Amniotic epithelial cell (primary cell): ENCODE measurements around the gene PLA2G2C.

ENCODE experiments used
- DNase-seq: peaks from one replicate; pipeline ENCODE4 v3.0.0-alpha.2; 2010; ENCODE audit warnings: low read depth

The PLA2G2C gene

DNA sequence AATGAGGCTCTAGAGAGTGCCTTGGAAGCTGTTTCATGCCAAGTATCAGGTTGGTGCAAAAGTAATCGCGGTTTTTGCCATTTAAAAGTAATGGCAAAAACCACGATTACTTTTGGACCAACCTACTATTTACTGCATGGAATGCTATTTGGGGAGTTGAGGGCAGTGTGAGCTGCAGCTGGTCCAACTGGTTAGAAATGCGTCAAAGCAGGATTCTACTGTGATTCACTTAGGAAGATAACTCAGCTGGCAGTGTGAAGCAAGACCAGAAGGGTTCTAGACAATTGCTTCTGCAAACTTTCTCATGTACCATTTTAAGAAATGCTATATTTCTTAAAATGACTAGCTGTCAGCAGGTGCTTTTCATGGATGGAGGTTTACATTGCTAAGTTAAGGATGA lies 21.2 kb upstream of the PLA2G2C start:
- peak; percentile 69 for DNase-seq

- no peak for DNase-seq
Observed at GRCh38 chr1:20202166-20202565, 15.8 kb upstream of the PLA2G2C start.

DNA sequence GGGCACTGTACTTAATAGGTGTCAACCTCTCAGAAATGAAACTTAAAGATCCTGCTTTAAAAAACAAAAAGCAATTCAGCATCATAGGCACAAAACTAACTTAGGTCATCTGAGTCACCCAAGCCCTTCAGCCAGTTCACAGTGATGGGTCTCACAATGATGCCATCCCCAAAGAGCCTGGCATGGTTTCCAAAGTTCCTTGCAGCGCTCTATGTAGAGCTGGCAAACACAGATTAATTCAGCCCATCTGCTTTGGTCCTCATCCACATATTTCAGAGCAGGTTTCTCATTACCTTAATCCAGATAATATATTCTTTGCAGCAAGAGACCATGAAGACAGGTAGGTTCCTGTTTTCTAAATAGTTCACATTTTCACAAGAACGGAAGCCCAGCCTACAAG lies 14.6 kb upstream of the PLA2G2C start:
- DNase-seq = no peak

DNA sequence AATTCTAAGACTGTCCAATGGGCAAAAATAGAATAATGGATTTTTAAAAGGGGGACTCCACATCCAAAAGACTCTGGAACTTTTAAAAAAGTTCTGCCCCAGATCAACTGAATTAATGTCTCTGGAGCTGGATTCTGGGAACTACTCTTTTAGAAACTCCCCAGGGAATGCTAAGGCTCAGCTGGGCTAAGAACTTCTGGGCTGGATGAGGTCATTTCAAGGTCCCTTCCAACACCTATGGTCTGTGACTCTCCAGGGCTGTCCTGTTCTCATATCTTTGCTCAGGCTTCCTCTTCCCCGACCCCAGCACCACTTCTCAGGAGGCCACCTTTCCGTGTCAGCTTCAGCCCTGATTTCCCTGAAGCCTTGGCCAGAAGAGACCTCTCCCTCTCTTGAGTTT lies 13.5 kb upstream of the PLA2G2C start:
- DNase-seq = no peak

GRCh38 chr1:20199403-20199802 lies 13.1 kb upstream of the PLA2G2C start:
- no peak for DNase-seq

GRCh38 chr1:20198918-20199317 lies 12.6 kb upstream of the PLA2G2C start:
- DNase-seq = no peak

- DNase-seq = no peak
Observed at GRCh38 chr1:20198296-20198695, 12.0 kb upstream of the PLA2G2C start.

- no peak for DNase-seq
Observed at GRCh38 chr1:20197329-20197791, 11.0 kb upstream of the PLA2G2C start.

- DNase-seq = no peak
Observed at GRCh38 chr1:20195462-20195780, 9.1 kb upstream of the PLA2G2C start.

DNA sequence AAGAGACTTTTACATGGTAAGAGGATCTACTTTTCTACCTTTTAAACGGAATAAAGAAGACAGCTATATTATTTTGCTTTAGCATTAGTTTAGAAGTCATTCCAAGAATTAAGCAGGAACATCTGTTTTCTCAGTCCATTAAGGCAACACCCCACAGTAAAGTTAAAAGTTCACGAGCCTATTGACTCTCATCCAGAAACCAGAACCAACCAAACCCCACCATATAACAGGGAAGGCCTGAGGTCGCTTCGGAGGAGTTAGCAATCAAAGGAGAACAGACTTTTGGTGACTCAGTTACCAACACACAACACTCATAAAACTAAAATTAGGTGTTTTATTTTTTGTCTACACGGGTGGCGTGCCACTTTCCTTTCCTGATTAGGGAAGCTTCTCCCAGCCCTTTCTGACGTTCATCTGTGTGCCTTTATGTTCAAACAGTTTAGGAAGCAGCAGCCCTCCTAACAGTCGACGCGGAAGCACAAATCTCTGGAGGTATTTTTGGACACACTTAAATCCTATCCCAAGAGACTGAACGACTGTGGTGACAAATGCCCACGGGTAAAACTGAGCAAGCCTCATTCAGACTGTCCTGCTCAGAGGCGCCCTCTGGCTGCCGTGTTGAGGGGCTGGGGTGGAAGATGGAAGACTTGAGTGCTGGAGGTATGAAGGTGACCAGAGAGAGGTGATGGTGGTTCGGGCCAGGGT lies 8.6 kb upstream of the PLA2G2C start:
- DNase-seq = peak; percentile 30

DNA sequence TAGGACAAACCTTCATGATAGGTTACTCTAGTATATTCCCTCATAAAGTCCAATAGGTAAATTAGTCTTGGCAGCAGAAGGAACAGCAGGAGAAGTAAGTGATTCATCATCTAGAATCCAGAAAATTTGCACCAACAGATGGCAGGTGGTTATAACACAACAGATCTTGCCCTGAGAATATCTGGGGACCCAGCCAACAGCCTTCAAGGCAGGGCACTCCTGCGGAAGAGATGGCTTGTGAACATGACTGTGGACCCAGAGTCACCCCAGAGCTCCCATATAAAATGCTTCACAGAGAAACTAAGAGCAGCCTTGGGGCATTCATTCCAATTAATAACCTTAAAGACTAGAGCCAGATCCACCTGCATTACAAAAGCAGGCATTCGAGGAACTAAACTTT lies 7.9 kb upstream of the PLA2G2C start:
- DNase-seq = no peak

- no peak for DNase-seq
Observed at GRCh38 chr1:20192871-20193411, 6.6 kb upstream of the PLA2G2C start.

DNA sequence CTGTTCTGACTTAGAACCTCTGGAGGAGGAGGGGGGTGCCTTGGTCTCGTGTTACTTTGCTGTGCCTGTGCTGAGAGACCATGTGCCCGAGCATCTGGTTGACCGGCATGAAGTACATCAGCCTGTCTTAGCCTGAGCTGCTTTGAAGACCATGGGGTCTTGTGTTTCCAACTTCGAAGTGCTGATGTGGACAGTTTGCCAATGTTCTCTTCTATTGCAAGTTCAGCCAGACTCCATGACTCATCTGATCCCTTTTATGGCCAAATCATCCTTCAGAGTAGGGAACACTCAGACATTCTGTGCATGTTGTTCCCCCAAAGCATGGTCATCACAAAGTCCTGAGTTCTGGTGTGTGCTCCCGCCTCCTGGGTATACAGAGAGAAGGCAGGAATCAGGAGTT lies 6.0 kb upstream of the PLA2G2C start:
- DNase-seq = peak; percentile 60

DNA sequence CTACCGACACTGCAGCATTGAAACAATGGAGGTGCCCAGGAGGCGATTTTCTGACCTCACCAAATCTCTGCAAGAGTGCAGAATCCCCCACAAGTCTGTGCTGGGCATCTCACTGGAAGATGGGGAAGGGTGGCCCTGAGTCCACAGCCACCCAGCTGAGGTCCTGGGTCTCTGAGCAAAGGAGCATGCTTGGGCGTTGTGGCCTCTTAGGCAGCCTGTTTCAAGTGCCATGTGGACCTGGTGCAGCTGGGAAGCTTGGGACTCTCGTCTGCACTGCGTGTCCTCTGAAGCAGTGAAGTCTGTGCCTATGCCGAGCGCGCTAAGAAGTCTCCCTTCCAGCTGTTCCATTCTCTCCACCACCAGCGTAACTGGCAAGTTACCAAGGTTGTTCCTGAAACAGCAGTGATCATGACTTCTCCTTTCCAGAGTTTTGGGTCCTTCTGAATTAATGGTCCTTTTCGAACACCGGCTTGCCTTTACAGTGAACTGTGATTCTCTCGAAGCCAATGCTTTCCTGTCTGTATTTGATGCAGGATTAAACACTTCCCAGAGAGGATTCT lies 5.0 kb upstream of the PLA2G2C start:
- no peak for DNase-seq

DNA sequence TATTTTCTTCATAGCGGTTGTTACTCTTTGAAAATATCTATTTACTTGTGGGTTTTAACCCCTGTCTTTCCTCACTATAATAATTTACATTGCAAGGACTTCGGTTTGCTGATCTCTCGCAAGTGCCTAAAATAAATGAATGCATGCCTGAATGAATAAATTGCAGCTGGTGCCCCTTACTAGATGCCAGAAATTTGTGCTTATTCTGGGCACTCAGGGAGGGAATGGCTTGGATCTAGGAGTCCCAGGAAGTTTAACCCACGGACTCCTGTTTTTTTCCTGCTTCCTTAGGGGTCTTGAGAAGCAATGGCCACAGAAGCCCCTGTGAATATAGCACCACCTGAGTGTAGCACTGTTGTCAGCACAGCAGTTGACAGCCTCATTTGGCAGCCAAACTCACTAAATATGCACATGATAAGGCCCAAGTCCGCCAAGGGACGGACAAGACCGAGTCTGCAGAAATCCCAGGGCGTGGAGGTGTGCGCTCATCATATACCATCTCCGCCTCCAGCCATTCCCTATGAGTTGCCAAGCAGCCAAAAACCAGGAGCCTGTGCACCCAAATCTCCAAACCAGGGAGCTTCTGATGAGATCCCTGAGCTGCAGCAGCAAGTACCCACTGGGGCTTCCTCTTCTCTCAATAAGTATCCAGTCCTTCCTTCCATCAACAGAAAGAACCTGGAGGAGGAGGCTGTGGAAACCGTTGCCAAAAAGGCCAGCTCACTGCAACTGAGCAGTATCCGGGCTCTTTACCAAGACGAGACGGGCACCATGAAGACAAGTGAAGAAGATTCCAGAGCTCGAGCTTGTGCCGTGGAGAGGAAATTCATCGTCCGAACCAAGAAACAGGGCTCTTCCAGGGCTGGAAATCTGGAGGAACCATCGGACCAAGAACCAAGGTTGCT lies 4.2 kb upstream of the PLA2G2C start:
- no peak for DNase-seq

DNA sequence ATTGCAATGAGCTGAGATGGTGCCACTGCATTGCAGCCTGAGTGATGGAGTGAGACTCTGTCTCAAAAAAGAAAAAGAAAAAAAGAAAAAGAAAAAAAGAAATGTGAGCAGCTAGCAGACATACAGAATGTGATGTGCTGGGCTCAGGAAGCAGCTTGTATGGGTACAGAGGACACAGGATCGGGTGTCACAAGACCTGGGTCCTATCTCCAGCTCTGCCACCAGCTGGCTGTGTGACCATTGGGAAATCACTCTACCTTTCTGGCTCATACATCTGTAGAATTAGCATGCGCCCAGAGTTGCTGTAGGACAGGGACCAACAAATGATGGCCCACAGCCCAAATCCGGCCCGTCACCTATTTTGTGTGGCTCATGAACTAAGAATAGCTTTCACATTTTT lies 3.3 kb upstream of the PLA2G2C start:
- no peak for DNase-seq

- no peak for DNase-seq
Observed at GRCh38 chr1:20188455-20188817, 2.1 kb upstream of the PLA2G2C start.

DNA sequence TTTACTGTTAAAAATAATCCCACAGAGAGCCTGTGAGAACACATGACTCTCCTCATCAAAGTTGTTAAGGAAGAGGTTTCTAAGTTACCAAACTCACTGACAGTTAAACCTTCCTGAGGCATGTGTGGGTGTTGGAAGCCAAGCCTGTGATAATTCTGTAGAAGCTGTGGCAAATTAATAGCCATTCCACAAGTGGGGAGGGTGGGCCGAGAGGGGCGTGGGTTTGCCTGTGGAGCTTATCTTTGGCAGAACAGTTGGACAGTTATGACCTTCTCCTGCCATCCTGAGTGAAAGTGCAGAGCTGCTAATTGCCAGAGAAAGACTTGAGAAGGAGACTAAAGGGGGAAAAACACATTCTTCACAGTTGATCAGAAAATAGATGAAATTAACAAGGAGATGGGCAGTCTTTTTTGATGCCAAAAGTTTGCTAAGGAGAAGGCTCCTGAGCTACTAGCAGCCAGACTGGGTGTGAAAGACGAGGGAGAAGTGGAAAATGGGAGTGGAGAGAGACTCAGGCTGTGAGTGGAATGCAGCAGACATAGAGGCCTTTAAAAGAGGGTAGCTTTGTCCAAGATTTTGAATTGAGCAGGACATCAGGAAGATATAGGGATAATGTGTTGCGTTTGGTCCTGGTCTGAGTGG lies 1.6 kb upstream of the PLA2G2C start:
- DNase-seq = no peak

DNA sequence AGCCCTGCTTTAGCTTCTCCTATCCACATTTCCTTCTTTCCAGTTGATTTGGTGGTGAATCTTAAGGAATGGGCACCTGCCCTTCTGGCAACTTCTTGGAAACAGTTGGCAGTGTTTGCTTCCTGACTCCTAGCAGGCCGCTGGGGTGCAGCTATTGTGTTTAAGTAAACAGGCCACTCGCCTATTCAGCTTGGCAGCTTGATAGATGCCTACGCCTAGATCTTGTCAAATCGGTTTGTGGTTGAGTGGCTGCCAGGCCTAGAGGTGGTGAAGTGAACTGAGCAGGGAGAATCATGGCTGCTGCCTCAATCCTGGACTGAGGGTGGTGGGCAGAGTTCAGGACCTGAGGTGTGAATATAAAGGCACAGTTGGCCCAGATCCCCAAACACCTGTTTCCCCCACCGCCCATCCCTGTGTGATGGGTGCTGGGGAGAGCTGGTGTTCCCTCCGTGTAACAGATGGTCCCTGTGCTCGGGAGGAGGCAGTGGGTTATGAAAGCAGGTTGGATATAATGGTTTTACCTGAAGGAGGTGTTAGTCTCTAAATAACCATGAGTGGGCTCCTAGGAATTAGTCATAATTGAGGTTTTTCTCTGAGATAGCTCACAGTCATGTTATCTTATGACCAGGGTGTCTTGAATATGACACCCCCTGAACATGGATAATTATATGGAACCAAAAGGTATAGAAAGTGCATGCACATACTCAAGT lies 940 bp upstream of the PLA2G2C start:
- DNase-seq = no peak

DNA sequence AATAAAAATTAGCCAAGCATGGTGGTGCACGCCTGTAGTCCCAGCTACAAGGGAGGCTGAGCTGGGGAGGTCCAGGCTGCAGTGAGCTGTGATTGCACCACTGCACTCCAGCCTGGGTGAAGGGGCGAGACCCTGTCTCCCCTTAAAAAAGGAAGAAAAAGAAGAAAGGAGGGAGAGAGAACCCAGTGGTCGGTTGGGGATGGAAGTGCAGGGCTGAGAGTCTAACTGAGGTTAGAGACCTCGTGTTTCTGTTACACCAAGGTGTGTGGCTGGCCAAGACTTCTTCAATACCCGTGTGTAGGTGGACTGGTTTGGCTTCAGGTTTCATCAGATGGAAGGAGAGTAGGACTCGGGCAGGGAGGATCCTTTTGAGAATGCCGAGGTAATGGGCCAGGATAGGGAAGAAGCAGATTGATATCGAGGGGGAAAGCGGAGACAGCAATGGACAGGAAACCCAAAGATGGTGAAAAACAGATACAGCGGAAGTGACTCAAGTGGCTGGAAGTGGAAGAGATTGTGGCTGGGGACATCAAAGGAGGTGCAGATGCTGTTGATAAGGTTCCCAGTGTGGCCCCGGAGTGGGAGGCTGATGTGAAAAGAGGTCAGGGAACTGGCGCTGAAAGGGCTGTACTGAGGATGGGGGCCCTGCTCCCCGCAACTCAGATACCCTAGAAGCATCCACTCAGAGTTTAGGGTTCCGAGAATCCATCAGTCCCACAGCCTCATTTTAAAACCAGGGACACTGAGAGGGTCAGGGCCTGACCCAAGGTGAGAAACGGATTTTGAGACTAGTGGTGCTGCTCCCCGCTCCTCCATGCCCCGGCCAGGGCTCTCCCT lies 1.1 kb downstream of the PLA2G2C start:
- DNase-seq = no peak

DNA sequence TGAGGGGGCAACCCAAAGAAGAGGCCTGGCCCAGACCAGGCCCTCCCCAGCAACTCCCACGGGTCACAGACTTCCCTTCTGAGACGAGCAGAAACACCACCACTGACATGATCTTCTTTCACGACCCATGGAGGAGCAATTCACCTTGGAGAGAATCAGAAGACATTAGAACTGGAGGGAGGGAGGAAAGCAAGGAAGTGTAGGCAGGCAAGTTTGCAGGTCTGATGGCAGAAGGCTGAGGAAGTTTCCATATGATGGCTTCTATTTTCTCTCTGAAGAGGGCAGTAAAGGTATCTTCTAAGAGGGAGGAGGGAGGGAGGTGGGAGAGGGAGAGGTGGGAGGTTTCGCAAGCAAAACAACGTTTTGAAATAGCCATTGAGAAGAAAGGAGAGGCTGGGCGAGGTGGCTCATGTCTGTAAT lies 1.8 kb downstream of the PLA2G2C start:
- DNase-seq = peak; percentile 68
